ENCODE measurements around the gene PER1.

Gene PER1

GRCh38 chr17:8187517-8188262 is 35.5 kb upstream of the PER1 start:
- peak; percentile 76 for DNase-seq (ENCODE audit: low spot score)
- TF ChIP-seq, protein P1, sequence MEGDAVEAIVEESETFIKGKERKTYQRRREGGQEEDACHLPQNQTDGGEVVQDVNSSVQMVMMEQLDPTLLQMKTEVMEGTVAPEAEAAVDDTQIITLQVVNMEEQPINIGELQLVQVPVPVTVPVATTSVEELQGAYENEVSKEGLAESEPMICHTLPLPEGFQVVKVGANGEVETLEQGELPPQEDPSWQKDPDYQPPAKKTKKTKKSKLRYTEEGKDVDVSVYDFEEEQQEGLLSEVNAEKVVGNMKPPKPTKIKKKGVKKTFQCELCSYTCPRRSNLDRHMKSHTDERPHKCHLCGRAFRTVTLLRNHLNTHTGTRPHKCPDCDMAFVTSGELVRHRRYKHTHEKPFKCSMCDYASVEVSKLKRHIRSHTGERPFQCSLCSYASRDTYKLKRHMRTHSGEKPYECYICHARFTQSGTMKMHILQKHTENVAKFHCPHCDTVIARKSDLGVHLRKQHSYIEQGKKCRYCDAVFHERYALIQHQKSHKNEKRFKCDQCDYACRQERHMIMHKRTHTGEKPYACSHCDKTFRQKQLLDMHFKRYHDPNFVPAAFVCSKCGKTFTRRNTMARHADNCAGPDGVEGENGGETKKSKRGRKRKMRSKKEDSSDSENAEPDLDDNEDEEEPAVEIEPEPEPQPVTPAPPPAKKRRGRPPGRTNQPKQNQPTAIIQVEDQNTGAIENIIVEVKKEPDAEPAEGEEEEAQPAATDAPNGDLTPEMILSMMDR (IDR thresholded peaks at IDR 0.05; ENCODE audit: extremely low read depth, missing control alignments), result no peak

- TF ChIP-seq, protein P1 (IDR thresholded peaks at IDR 0.05; ENCODE audit: extremely low read depth, missing control alignments), result no peak
- peak; percentile 74 for DNase-seq (ENCODE audit: low spot score)
Measured at GRCh38 chr17:8186787-8187516, 34.7 kb upstream of the PER1 start.

- TF ChIP-seq, protein P1 (IDR thresholded peaks at IDR 0.05; ENCODE audit: extremely low read depth, missing control alignments), result no peak
Measured at GRCh38 chr17:8186446-8186786, 34.2 kb upstream of the PER1 start.

DNA sequence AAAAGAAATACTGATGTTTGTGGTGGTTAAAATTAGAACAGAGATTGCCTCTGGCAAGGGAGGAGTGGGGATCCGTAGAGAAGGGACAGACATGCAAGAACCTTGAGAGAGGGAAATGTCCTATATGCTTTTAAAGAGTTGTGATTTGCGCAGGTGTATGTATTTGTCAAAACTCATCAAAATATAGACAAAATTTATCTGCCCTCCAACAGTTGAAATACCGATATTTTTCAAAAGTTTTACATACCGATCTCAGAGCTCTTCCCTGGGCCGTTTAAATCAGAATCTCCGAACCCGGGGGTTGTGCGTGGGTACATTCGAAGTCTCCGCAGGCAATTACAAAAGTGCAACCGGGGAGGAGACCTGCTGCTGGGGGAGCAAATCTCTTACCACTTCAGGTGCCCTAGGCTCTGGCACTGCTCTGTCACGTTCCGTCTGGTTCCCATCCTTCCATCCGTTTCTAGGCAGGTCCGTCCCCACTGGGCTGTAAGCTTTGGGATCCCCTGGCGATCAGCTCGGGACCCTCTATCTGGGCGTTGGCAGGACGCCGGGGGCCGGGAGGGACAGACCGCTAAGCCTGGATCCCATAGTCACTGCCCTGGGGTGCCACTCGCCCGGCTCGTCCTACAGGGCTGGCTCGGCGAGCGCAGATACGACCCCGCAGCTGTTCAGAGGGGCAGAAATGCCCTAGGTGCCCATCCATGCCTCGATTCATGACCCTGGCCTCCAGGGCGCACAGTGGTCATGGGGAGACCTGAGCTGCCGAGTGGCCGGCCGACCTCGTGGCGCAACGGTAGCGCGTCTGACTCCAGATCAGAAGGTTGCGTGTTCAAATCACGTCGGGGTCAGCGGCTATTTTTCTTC is 33.6 kb upstream of the PER1 start:
- peak; percentile 67 for DNase-seq (ENCODE audit: low spot score)

More at GRCh38 chr17:8186446-8186786, 34.2 kb upstream of the PER1 start:
- DNase-seq (ENCODE audit: low spot score), result no peak

DNA sequence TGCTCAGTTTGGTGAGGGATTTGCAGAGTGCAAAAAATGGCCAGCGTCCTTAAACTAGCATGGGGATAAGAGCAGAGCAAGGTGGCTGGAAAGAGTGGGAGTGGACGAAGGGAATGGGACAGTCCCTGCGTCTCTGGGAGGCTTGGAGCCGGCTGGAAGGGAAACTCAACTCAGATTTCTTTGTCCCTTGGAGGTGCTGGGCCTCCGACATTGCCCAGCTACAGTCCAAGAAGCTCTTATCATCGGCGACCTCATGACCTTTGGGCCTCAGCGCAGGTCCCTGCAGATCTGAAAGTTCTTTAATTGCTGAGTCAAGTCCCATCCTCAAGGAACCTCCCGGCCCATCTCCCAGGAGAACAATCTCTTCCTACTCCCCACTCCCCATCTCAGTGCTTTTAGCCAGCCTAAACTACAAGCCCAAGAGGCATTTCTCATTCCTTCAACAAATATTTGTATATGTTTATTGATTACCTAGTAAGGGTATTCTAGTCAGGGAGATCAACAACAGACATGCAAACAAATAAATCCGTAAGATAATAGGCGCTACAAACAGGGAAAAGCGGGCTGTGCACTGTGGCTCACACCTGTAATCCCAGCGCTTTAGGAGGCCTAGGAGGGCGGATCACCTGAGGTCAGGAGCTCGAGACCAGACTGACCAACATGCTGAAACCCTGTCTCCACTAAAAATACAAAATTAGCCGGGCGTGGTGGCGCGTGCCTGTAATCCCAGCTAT is 25.0 kb upstream of the PER1 start:
- TF ChIP-seq, protein P1 (IDR thresholded peaks at IDR 0.05; ENCODE audit: extremely low read depth, missing control alignments), result no peak
- no peak for DNase-seq (ENCODE audit: low spot score)

More for the DNA sequence above, 33.6 kb upstream of the PER1 start:
- TF ChIP-seq, protein P1 (IDR thresholded peaks at IDR 0.05; ENCODE audit: extremely low read depth, missing control alignments), result no peak

GRCh38 chr17:8176197-8176940 is 24.2 kb upstream of the PER1 start, which contains the start of gene TMEM107:
TSS of gene TMEM107 (minus strand) at chr17:8176380. CDS start at chr17:8176286, 94 bp downstream.
- TF ChIP-seq, protein P1 (IDR thresholded peaks at IDR 0.05; ENCODE audit: extremely low read depth, missing control alignments), result no peak
- DNase-seq (ENCODE audit: low spot score), result peak; percentile 83
